ENCODE measurements around the gene IL1R2. TPM values are rescaled to one million over a fixed set of nuclear protein-coding genes. Genes with fewer than 3 reads are reported as not detected.
A peak's percentile ranks its signal among the peaks of the same experiment; 100 is the strongest.

IL1R2 gene
- total and polyA plus RNA-seq, 2 experiments from 2014 or later, result not detected

- Mint-ChIP-seq H3K4me3 (no peak overlapping the region), H3K27me3 (ENCODE audit: insufficient read depth, low read depth, poor library complexity) (peaks cover 2% of the 10 kb centered on the region), H3K27ac (no peak overlapping the region), H3K4me1 (peaks cover 9% of the 10 kb centered on the region), H3K36me3 (ENCODE audit: low read depth) (no peaks in the 10 kb centered on the region), H3K9me3 (no peaks in the 10 kb centered on the region)
- Histone ChIP-seq H3K36me3 (ENCODE audit: insufficient read depth) (no peaks in the 10 kb centered on the region), H3K9me2 (ENCODE audit: insufficient read depth) (0 out of 2 replicates have a peak, but pooled peaks cover 4% of the 10 kb centered on the region), H3K4me3 (no peak overlapping the region), H3K27me3 (ENCODE audit: insufficient read depth) (no peaks in the 10 kb centered on the region), H3K79me2 (replicated peaks; ENCODE audit: insufficient read depth) (no peaks in the 10 kb centered on the region), H2AFZ (0 out of 2 replicates have a peak overlapping the region, but pooled peaks have one; percentile 18), H3F3A (replicated peaks; ENCODE audit: low read depth) (no peaks in the 10 kb centered on the region), H3K4me1 (ENCODE audit: insufficient read depth) (no peaks in the 10 kb centered on the region), H3K4me2 (no peak overlapping the region), H3K27ac (ENCODE audit: low read depth) (no peak overlapping the region), H4K20me1 (replicated peaks; ENCODE audit: insufficient read depth) (no peaks in the 10 kb centered on the region)
- ATAC-seq (no peak), DNase-seq (ENCODE audit: low spot score) (no peak)
- TF ChIP-seq REST (IDR thresholded peaks at IDR 0.05; ENCODE audit: unreplicated experiment) (no peak), ZNF114 (CRISPR knock-in tag; IDR thresholded peaks at IDR 0.05) (no peak)
Observed at GRCh38 chr2:101981504-101981903, 10.3 kb upstream of the IL1R2 start.

- ATAC-seq (no peak), DNase-seq (ENCODE audit: low spot score) (no peak)
- no peaks in the 10 kb centered on the region for H4K20me1 ChIP-seq (replicated peaks; ENCODE audit: insufficient read depth)
- H3K27me3 Mint-ChIP-seq (ENCODE audit: insufficient read depth, low read depth, poor library complexity), result peaks cover 4% of the 10 kb centered on the region
- no peaks in the 10 kb centered on the region for H3K79me2 ChIP-seq (replicated peaks; ENCODE audit: insufficient read depth)
- peaks cover 11% of the 10 kb centered on the region for H3K4me1 Mint-ChIP-seq
- TF ChIP-seq JUNB (IDR thresholded peaks at IDR 0.05; ENCODE audit: unreplicated experiment) (no peak), NANOG (IDR thresholded peaks at IDR 0.05; ENCODE audit: borderline replicate concordance) (no peak), ETS1 (IDR thresholded peaks at IDR 0.05) (no peak), EZH2 (IDR thresholded peaks at IDR 0.05; ENCODE audit: low read depth, unreplicated experiment) (no peak), REST (IDR thresholded peaks at IDR 0.05; ENCODE audit: unreplicated experiment) (no peak)
- 0 out of 2 replicates have a peak, but pooled peaks cover 4% of the 10 kb centered on the region for H3K9me2 ChIP-seq (ENCODE audit: insufficient read depth)
- no peaks in the 10 kb centered on the region for H3K36me3 ChIP-seq (ENCODE audit: insufficient read depth)
- no peak overlapping the region for H3K4me2 ChIP-seq
- H3K36me3 Mint-ChIP-seq (ENCODE audit: low read depth), result no peaks in the 10 kb centered on the region
- no peaks in the 10 kb centered on the region for H3K9me3 Mint-ChIP-seq
- no peak overlapping the region for H3K27ac Mint-ChIP-seq
- H3K4me1 ChIP-seq (ENCODE audit: insufficient read depth), result no peaks in the 10 kb centered on the region
- no peak overlapping the region for H2AFZ ChIP-seq
- H3K27ac ChIP-seq (ENCODE audit: low read depth), result no peak overlapping the region
- no peak overlapping the region for H3K4me3 Mint-ChIP-seq
- no peaks in the 10 kb centered on the region for H3F3A ChIP-seq (replicated peaks; ENCODE audit: low read depth)
- no peaks in the 10 kb centered on the region for H3K27me3 ChIP-seq (ENCODE audit: insufficient read depth)
- H3K4me3 ChIP-seq, result no peak overlapping the region
Observed at GRCh38 chr2:101982495-101983029, 9.2 kb upstream of the IL1R2 start.

Data from GM23338 (cell line).